ENCODE results near the gene KCTD7.
"Not testable (repeated sequence)": the region's sequence is repeated elsewhere in the genome, so short reads cannot be mapped to it uniquely, and the experiment has no call there.

KCTD7 gene

GRCh38 chr7:66628361-66629221, at the start of gene KCTD7:
Gene KCTD7 (plus strand): TSS chr7:66628881. CDS start chr7:66629065, 184 bp downstream.
- peak; percentile 84 for DNase-seq

- not testable (repeated sequence) for DNase-seq
These were observed 48.3 kb upstream of the KCTD7 start for GRCh38 chr7:66580380-66580779.

- not testable (repeated sequence) for DNase-seq
These were observed 45.7 kb upstream of the KCTD7 start for GRCh38 chr7:66582816-66583489.

GRCh38 chr7:66583490-66584110, 45.1 kb upstream of the KCTD7 start:
- DNase-seq = no peak

GRCh38 chr7:66586181-66586580, 42.5 kb upstream of the KCTD7 start:
- DNase-seq = no peak

GRCh38 chr7:66588226-66588625, 40.5 kb upstream of the KCTD7 start:
- not testable (repeated sequence) for DNase-seq

- DNase-seq = not testable (repeated sequence)
These were observed 39.7 kb upstream of the KCTD7 start for GRCh38 chr7:66588856-66589570.

- not testable (repeated sequence) for DNase-seq
These were observed 38.2 kb upstream of the KCTD7 start for GRCh38 chr7:66590302-66591057.

GRCh38 chr7:66591058-66591798, 37.5 kb upstream of the KCTD7 start:
- DNase-seq = not testable (repeated sequence)

GRCh38 chr7:66591799-66592596, 36.7 kb upstream of the KCTD7 start:
- peak; percentile 89 for DNase-seq

- DNase-seq = not testable (repeated sequence)
These were observed 36.0 kb upstream of the KCTD7 start for GRCh38 chr7:66592597-66593146.

GRCh38 chr7:66594082-66594481, 34.6 kb upstream of the KCTD7 start:
- not testable (repeated sequence) for DNase-seq

- DNase-seq = no peak
These were observed 31.2 kb upstream of the KCTD7 start for GRCh38 chr7:66597461-66597860.

- DNase-seq = no peak
These were observed 26.5 kb upstream of the KCTD7 start for GRCh38 chr7:66602159-66602558.

GRCh38 chr7:66604198-66604597, 24.5 kb upstream of the KCTD7 start:
- no peak for DNase-seq

GRCh38 chr7:66606540-66607291, 22.0 kb upstream of the KCTD7 start:
- DNase-seq = not testable (repeated sequence)

- no peak for DNase-seq
These were observed 19.5 kb upstream of the KCTD7 start for GRCh38 chr7:66609176-66609575.

- DNase-seq = not testable (repeated sequence)
These were observed 14.1 kb upstream of the KCTD7 start for GRCh38 chr7:66614596-66614995.

GRCh38 chr7:66615699-66616098, 13.0 kb upstream of the KCTD7 start:
- no peak for DNase-seq
